NCI-H82 (cell line): ENCODE results near the gene HOXA7.

ENCODE experiments used
- DNase-seq: peaks from one replicate; lab custom pipeline; 2025; lab: John Stamatoyannopoulos, UW

Gene HOXA7

GRCh38 chr7:27170426-27171324, 14.2 kb upstream of the HOXA7 start:
- no peak for DNase-seq

GRCh38 chr7:27169658-27170425, 13.4 kb upstream of the HOXA7 start:
- DNase-seq: no peak

GRCh38 chr7:27168265-27168947, 11.9 kb upstream of the HOXA7 start:
- DNase-seq: peak; percentile 43

GRCh38 chr7:27167916-27168264, 11.4 kb upstream of the HOXA7 start:
- no peak for DNase-seq

- DNase-seq: no peak
Measured at GRCh38 chr7:27166531-27167505, 10.3 kb upstream of the HOXA7 start.

GRCh38 chr7:27165996-27166530, 9.6 kb upstream of the HOXA7 start:
- no peak for DNase-seq

- DNase-seq: peak; percentile 73
Measured at GRCh38 chr7:27165089-27165995, 8.9 kb upstream of the HOXA7 start, which contains the start of gene HOXA9. Gene HOXA9, minus strand, starts transcription at chr7:27165537. Its CDS starts 80 bp downstream, at chr7:27165457.

- DNase-seq: peak; percentile 29
Measured at GRCh38 chr7:27164367-27165088, 8.1 kb upstream of the HOXA7 start.

- DNase-seq: no peak
Measured at GRCh38 chr7:27164045-27164366, 7.5 kb upstream of the HOXA7 start.

- DNase-seq: no peak
Measured at GRCh38 chr7:27163288-27164044, 7.0 kb upstream of the HOXA7 start.

- DNase-seq: no peak
Measured at GRCh38 chr7:27162561-27163287, 6.2 kb upstream of the HOXA7 start.

GRCh38 chr7:27161721-27162560, 5.5 kb upstream of the HOXA7 start:
- DNase-seq: no peak

- DNase-seq: no peak
Measured at GRCh38 chr7:27161214-27161720, 4.8 kb upstream of the HOXA7 start.

- DNase-seq: peak; percentile 86
Measured at GRCh38 chr7:27160546-27161213, 4.2 kb upstream of the HOXA7 start.

GRCh38 chr7:27160145-27160545, 3.7 kb upstream of the HOXA7 start:
- no peak for DNase-seq
